C1 segment of cervical spinal cord (tissue), 14 donors: Measurements from ENCODE around the gene ADGRG1.
A peak's percentile ranks its signal among the peaks of the same experiment; 100 is the strongest.

Source experiments
- DNase-seq, 14 donors: peaks; one replicate each; lab custom pipeline; 2025; lab: John Stamatoyannopoulos, UW

The ADGRG1 gene

GRCh38 chr16:57606147-57606846, 22.1 kb upstream of the ADGRG1 start:
- DNase-seq, result no peak

- no peak for DNase-seq
Observed at GRCh38 chr16:57606847-57607501, 21.5 kb upstream of the ADGRG1 start.

- no peak for DNase-seq
Observed at GRCh38 chr16:57607676-57608461, 20.6 kb upstream of the ADGRG1 start.

GRCh38 chr16:57608462-57609113, 19.8 kb upstream of the ADGRG1 start:
- DNase-seq, result no peak

- peak in 2 of 14 donors; percentile 22 to 24 for DNase-seq
Observed at GRCh38 chr16:57609541-57610401, 18.7 kb upstream of the ADGRG1 start.

- no peak for DNase-seq
Observed at GRCh38 chr16:57610611-57611010, 17.8 kb upstream of the ADGRG1 start.

- no peak for DNase-seq
Observed at GRCh38 chr16:57611181-57611580, 17.2 kb upstream of the ADGRG1 start.

GRCh38 chr16:57611706-57612105, 16.7 kb upstream of the ADGRG1 start:
- DNase-seq, result no peak

GRCh38 chr16:57612494-57612893, 15.9 kb upstream of the ADGRG1 start:
- DNase-seq, result no peak

- no peak for DNase-seq
Observed at GRCh38 chr16:57613514-57613913, 14.9 kb upstream of the ADGRG1 start.

- no peak for DNase-seq
Observed at GRCh38 chr16:57614536-57614935, 13.9 kb upstream of the ADGRG1 start.

GRCh38 chr16:57614944-57615343, 13.5 kb upstream of the ADGRG1 start:
- no peak for DNase-seq

- no peak for DNase-seq
Observed at GRCh38 chr16:57615813-57616212, 12.6 kb upstream of the ADGRG1 start.

GRCh38 chr16:57616241-57616640, 12.2 kb upstream of the ADGRG1 start:
- no peak for DNase-seq

GRCh38 chr16:57616876-57617275, 11.6 kb upstream of the ADGRG1 start:
- no peak for DNase-seq

GRCh38 chr16:57617604-57618111, 10.8 kb upstream of the ADGRG1 start:
- DNase-seq, result no peak

GRCh38 chr16:57618296-57619132, 9.9 kb upstream of the ADGRG1 start:
- no peak for DNase-seq

- no peak for DNase-seq
Observed at GRCh38 chr16:57619133-57619605, 9.3 kb upstream of the ADGRG1 start.

- DNase-seq, result no peak
Observed at GRCh38 chr16:57619606-57620334, 8.7 kb upstream of the ADGRG1 start.
